Measurements from ENCODE around the gene POLR2F. TPM values are rescaled to one million over a fixed set of nuclear protein-coding genes. Genes with fewer than 3 reads are reported as not detected.

POLR2F gene
- total RNA-seq, 4 donors from 2014 or later: 45.7 to 93.0 (median 72.1) TPM

DNA sequence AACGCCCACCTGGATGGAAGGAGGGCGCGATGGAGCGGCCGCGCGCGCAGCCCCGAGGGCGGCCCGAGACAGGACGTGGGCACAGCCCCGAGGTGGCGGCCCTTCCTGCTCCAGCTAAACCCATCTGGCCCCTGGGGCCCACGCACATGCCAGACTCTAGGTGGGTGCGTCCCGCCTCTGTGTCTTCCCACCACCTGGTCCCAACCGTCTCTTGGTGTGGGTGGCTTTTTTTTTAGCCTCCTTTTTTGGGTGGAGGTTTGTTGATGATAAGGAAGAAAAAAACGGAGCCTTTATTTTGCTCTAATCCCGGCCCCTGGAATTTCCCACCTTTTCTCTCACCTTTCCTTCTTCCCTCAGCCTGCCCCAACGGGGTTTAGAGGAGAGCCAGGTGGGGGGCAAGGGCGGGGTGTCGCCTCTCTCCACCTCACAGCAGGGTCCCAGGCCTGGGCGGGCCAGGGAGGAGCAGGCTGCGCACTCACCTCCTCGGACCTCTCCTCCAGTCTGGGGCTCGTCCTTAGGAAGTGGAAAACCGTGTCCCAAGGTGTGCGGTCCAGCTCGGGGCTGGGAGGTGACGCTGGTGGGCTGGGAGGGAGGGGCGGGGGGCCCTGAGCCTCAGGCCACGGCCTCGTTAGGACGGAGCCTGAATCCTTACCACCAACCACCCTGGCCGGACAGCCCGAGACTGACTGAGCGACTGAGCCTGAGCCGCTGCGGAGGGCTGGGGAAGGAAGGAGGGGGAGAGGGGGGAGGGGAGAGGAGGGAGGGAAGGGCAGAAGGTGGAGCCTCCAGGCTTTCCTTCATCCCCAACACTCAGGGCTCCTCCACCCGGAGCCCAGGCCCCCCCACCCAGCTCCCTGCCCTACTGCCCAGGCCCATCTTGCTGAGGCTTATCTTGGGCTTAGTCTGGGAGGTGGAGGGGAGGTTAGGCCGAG, 30.6 kb downstream of the POLR2F start, which contains the start of gene SOX10:
SOX10 (minus strand) TSS at position 696 of the 932 bp plus-strand sequence. CDS start 771 bp downstream, outside the sequence.
- TF ChIP-seq POLR2AphosphoS5 (IDR thresholded peaks at IDR 0.05) (peak in 1 of 2 donors; percentile 70), EP300 (IDR thresholded peaks at IDR 0.05) (no peak)
- Histone ChIP-seq H3K9me3 (no peaks in the 10 kb centered on the region), H3K36me3 (peaks cover 4 to 25% (median 16%) of the 10 kb centered on the region in 4 donors), H3K4me3 (peak within 1 kb of the TSS; percentile 34 to 50 (median 42)), H3K4me1 (no peaks in the 10 kb centered on the region), H3K27ac (replicated peaks in 1 of 4) (peak within 1 kb of the TSS; percentile 43 to 63 (median 59)), H3K27me3 (no peaks in the 10 kb centered on the region)
- intact Hi-C loops (cut with DNase I): no loop called here
- WGBS: 77% methylated on average over 29 of the region's 42 CpGs
- no peak for DNase-seq (ENCODE audit: extremely low spot score)

GRCh38 chr22:37985050-37985585, 31.6 kb downstream of the POLR2F start:
- intact Hi-C loops (cut with DNase I): no loop called here
- Histone ChIP-seq H3K36me3 (peaks cover 4 to 25% (median 16%) of the 10 kb centered on the region in 4 donors), H3K4me1 (peaks cover 0 to 1% (median 0%) of the 10 kb centered on the region in 4 donors), H3K27ac (replicated peaks in 1 of 4) (peak overlapping the region; percentile 38 to 57 (median 41)), H3K27me3 (no peaks in the 10 kb centered on the region), H3K4me3 (peak overlapping the region; percentile 9 to 50 (median 42)), H3K9me3 (no peaks in the 10 kb centered on the region)
- 83% methylated on average over 9 of the region's 9 CpGs for WGBS
- no peak for TF ChIP-seq EP300 (IDR thresholded peaks at IDR 0.05)
- TF ChIP-seq, protein P1, sequence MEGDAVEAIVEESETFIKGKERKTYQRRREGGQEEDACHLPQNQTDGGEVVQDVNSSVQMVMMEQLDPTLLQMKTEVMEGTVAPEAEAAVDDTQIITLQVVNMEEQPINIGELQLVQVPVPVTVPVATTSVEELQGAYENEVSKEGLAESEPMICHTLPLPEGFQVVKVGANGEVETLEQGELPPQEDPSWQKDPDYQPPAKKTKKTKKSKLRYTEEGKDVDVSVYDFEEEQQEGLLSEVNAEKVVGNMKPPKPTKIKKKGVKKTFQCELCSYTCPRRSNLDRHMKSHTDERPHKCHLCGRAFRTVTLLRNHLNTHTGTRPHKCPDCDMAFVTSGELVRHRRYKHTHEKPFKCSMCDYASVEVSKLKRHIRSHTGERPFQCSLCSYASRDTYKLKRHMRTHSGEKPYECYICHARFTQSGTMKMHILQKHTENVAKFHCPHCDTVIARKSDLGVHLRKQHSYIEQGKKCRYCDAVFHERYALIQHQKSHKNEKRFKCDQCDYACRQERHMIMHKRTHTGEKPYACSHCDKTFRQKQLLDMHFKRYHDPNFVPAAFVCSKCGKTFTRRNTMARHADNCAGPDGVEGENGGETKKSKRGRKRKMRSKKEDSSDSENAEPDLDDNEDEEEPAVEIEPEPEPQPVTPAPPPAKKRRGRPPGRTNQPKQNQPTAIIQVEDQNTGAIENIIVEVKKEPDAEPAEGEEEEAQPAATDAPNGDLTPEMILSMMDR (IDR thresholded peaks at IDR 0.05): no peak
- TF ChIP-seq POLR2AphosphoS5 (IDR thresholded peaks at IDR 0.05): no peak
- no peak for TF ChIP-seq POLR2A (IDR thresholded peaks at IDR 0.05; ENCODE audit: low read depth)
- no peak for DNase-seq (ENCODE audit: extremely low spot score)

DNA sequence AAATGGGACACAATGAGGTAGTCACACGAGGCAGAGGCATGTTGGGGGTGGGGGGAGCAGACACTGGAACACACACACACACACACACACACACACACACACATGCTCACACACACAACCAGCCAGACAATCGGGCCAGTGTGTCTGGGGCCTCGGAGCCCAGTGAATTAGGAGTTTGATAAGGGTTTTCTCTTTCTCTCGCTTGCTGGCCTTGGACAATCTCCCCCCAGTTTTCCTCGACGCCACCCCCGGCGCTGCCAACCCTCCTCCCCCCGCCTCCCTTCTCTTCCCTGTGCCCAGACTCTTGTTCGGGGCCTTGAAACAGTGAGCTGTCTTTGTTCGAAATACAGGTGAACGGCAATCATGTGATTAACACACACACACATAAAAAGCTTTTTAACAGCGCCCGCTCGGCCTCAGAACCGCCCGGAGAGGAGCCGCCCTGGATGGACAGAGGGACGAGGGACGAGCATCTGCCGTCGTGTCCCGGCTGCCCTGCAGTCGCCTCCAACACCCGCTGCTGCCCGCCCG, 32.3 kb downstream of the POLR2F start:
- WGBS: 87% methylated on average over 27 of the region's 27 CpGs
- Histone ChIP-seq H3K9me3 (no peaks in the 10 kb centered on the region), H3K36me3 (peaks cover 4 to 25% (median 16%) of the 10 kb centered on the region in 4 donors), H3K4me3 (peak overlapping the region; percentile 27 to 41 (median 35)), H3K4me1 (peaks cover 0 to 4% (median 0%) of the 10 kb centered on the region in 4 donors), H3K27ac (replicated peaks in 1 of 4) (peak overlapping the region; percentile 28 to 57 (median 46)), H3K27me3 (no peaks in the 10 kb centered on the region)
- intact Hi-C loops (cut with DNase I): no loop called here
- no peak for DNase-seq (ENCODE audit: extremely low spot score)
- TF ChIP-seq EP300 (IDR thresholded peaks at IDR 0.05): no peak
- TF ChIP-seq POLR2A (IDR thresholded peaks at IDR 0.05; ENCODE audit: low read depth): no peak
- no peak for TF ChIP-seq POLR2AphosphoS5 (IDR thresholded peaks at IDR 0.05)
- TF ChIP-seq, protein P1 (IDR thresholded peaks at IDR 0.05): no peak

DNA sequence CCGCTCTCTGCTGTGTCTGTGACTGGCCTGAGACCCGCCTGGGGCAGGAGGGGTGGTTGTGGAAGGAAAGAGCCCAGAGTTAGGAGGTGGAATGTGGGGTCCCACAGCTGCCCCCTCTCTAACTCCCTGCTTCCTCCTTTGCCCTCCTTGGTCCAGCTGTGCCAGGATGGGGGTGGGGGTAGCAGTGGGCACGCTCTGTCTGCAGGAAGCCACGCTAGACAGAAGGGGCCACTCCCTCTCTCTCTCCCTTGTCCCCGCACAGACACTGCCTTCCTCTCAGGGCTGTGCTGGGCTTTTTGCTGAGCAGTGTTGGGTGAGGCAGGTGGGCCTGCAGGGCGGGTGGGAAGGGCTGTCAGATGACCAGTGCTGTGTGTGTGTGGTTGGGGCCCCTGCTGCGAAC, 32.9 kb downstream of the POLR2F start:
- peak overlapping the region; percentile 37 to 57 (median 46) for H3K27ac ChIP-seq (replicated peaks in 1 of 4)
- no peaks in the 10 kb centered on the region for H3K27me3 ChIP-seq
- H3K9me3 ChIP-seq: no peaks in the 10 kb centered on the region
- intact Hi-C loops (cut with DNase I): no loop called here
- peaks cover 4 to 25% (median 16%) of the 10 kb centered on the region in 4 donors for H3K36me3 ChIP-seq
- peaks cover 0 to 4% (median 0%) of the 10 kb centered on the region in 4 donors for H3K4me1 ChIP-seq
- DNase-seq (ENCODE audit: extremely low spot score): no peak
- peak overlapping the region; percentile 25 to 39 (median 29) for H3K4me3 ChIP-seq
- WGBS: 88% methylated on average over 5 of the region's 7 CpGs
- TF ChIP-seq POLR2AphosphoS5 (IDR thresholded peaks at IDR 0.05): no peak
- TF ChIP-seq POLR2A (IDR thresholded peaks at IDR 0.05; ENCODE audit: low read depth): no peak
- TF ChIP-seq EP300 (IDR thresholded peaks at IDR 0.05): no peak
- TF ChIP-seq, protein P1 (IDR thresholded peaks at IDR 0.05): no peak
